Spleen (tissue), 7 donors: ENCODE measurements around the gene ARID3B.

Source experiments
- CTCF ChIP-seq, 11 experiments: fragments of 200-600 bp in 7 of 11; fragments of 450-650 bp in 4 of 11; sonication (generic) in 4 of 11; IDR thresholded peaks in 8 of 11; conservative IDR thresholded peaks in 3 of 11; 1 replicate in 7 of 11; 2 replicates in 4 of 11; pipeline versions ENCODE4 v1.4.0 to v1.8.0; 2016 to 2021; ENCODE audit warnings: antibody characterized with exemption in 11 of 11, inconsistent platforms in 4 of 11, mild to moderate bottlenecking in 1 of 11
- POLR2A ChIP-seq, 3 donors: fragments of 450-650 bp; IDR thresholded peaks; one replicate each; pipeline ENCODE4 v1.5.1; 2017; ENCODE audit warnings: antibody characterized with exemption in 3 of 3, mild to moderate bottlenecking in 1 of 3
- POLR2AphosphoS5 ChIP-seq, 3 donors: sonication (generic); formaldehyde crosslinking; IDR thresholded peaks; one replicate each; pipeline ENCODE4 v1.5.1; 2017; ENCODE audit warnings: antibody characterized with exemption in 3 of 3
- donor health status: DM: no; HTN: no; CAD: no; lungs with moderate emphysema.
- donor health status: DM: no; HTN: no; CAD: no.
- donor health status: DM: no; HTN: no; CAD: no.

- TF ChIP-seq POLR2A (IDR thresholded peaks at IDR 0.05) (no peak), CTCF (IDR thresholded peaks at IDR 0.05 in 8 of 11, conservative IDR thresholded peaks at IDR 0.05 in 3 of 11) (no peak), POLR2AphosphoS5 (IDR thresholded peaks at IDR 0.05) (no peak)
Measured at GRCh38 chr15:74642734-74643664, 102.0 kb downstream of the ARID3B start.
